Endothelial cell (in vitro differentiated cells): Measurements from ENCODE around the gene ZP3. TPM values are rescaled to one million over a fixed set of nuclear protein-coding genes. Genes with fewer than 3 reads are reported as not detected.
"Not testable (repeated sequence)": the region's sequence is repeated elsewhere in the genome, so short reads cannot be mapped to it uniquely, and the experiment has no call there.

Source experiments
- DNase-seq: peaks from one replicate; pipeline ENCODE4 v3.0.0; 2021; ENCODE audit warnings: low spot score
- H3K27ac Mint-ChIP-seq: one replicate; pipeline ENCODE4 v1.8.0; 2021; ENCODE audit warnings: mixed read lengths, inconsistent platforms; ENCODE audit not compliant: unreplicated experiment
- H3K27me3 Mint-ChIP-seq: one replicate; pipeline ENCODE4 v1.8.0; 2021; ENCODE audit warnings: mild to moderate bottlenecking, moderate library complexity, mixed read lengths, inconsistent platforms; ENCODE audit not compliant: unreplicated experiment
- H3K36me3 Mint-ChIP-seq: one replicate; pipeline ENCODE4 v1.8.0; 2021; ENCODE audit warnings: mild to moderate bottlenecking, low read depth, mixed read lengths, inconsistent platforms; ENCODE audit not compliant: unreplicated experiment
- H3K4me1 Mint-ChIP-seq: one replicate; pipeline ENCODE4 v1.8.0; 2021; ENCODE audit warnings: mild to moderate bottlenecking, mixed read lengths, inconsistent platforms; ENCODE audit not compliant: unreplicated experiment
- H3K4me3 Mint-ChIP-seq: one replicate; pipeline ENCODE4 v1.8.0; 2021; ENCODE audit warnings: mild to moderate bottlenecking, mixed read lengths, inconsistent platforms; ENCODE audit not compliant: unreplicated experiment
- H3K9me3 Mint-ChIP-seq: one replicate; pipeline ENCODE4 v1.8.0; 2021; ENCODE audit warnings: mixed read lengths, inconsistent platforms; ENCODE audit not compliant: unreplicated experiment
- total RNA-seq: library from RNA; stranded (reverse); fragmentation: NEBNext Ultra II Directional; extraction: Animal tissue kit (Norgen Biotek cat#: 25700); gene quantifications from one replicate; pipeline ENCODE4 v1.2.1, GENCODE V29; 2021; ENCODE audit not compliant: unreplicated experiment

Gene ZP3
- total RNA-seq, 1 donor from 2014 or later = 105 TPM

DNA sequence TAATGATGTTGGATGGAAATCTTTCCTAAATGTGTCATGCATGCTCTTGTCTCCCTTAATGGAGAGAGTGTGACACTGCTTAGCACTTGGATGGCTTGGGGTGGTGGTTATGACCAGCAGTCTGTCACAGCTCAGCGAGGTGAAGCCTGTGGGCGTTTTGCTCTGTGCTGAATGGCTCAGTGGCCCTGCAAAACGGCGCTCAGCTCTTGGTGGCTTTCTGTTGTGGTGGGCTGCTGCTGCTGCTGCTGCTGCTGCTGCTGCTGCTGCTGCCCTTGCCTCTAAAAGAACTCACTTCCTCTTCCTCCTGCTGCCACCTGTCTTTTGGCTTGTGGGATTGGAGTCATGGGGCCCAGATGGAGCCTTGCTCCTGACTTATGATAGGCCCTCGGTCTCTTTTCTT, 61.9 kb downstream of the ZP3 start:
- H3K9me3 Mint-ChIP-seq, H3K27me3 Mint-ChIP-seq, DNase-seq, H3K4me1 Mint-ChIP-seq, H3K27ac Mint-ChIP-seq, H3K36me3 Mint-ChIP-seq, H3K4me3 Mint-ChIP-seq: not testable (repeated sequence)

DNA sequence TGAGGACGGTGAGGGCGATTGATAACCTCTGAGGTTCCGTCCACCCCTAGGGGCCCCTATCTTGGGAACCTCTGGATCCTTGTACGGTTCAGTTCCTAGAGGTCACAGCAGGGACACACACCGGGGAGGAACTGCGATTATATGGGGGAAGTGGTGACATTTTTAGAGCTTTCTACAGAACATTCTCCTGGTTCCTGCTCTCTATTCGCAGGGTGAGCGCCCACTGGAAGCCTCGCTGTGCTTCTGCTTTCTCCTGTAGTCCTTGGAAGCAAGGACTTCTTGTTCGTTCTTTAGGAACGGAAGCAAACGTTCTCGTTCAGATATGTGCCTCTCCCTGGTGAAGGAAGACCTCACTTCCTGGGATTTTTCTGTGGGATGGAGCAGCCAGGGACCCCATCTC, 63.2 kb downstream of the ZP3 start:
- H3K27ac Mint-ChIP-seq, H3K9me3 Mint-ChIP-seq, DNase-seq, H3K4me3 Mint-ChIP-seq, H3K36me3 Mint-ChIP-seq, H3K27me3 Mint-ChIP-seq, H3K4me1 Mint-ChIP-seq: not testable (repeated sequence)

Other genes starting within 250 kb of the ZP3 start
- gene SRRM3, start 223.1 kb upstream of the ZP3 start, total RNA-seq = 27.1 TPM
- gene HSPB1, start 122.3 kb upstream of the ZP3 start, total RNA-seq = 581 TPM
- 136 TPM for gene YWHAG, start 66.0 kb upstream of the ZP3 start, total RNA-seq
- gene SSC4D, start 15.3 kb upstream of the ZP3 start, total RNA-seq = 15.6 TPM
- 35.4 TPM for gene DTX2, start 36.8 kb downstream of the ZP3 start, total RNA-seq
- gene UPK3B, start 85.6 kb downstream of the ZP3 start, total RNA-seq = 0.87 TPM
- gene SPDYE16, start 118.3 kb downstream of the ZP3 start, total RNA-seq = not detected
- 237 TPM for gene POMZP3, start 202.3 kb downstream of the ZP3 start, total RNA-seq